Right lung (tissue), 5 donors: ENCODE results near the gene SNED1. TPM values are rescaled to one million over a fixed set of nuclear protein-coding genes. Genes with fewer than 3 reads are reported as not detected.

ENCODE experiments used
- DNase-seq, 2 donors: peaks; one replicate each; pipeline ENCODE4 v3.0.0-alpha.2; 2013
- polyA plus RNA-seq, 5 donors: library from polyadenylated mRNA; unstranded; fragments of 120-200 nt; gene quantifications; one replicate each; pipeline versions ENCODE4 v1.2.1 to v1.2.3, GENCODE V29; 2013; ENCODE audit warnings: inconsistent platforms in 1 of 5, low replicate concordance in 1 of 5; ENCODE audit not compliant: insufficient read length in 5 of 5, insufficient read depth in 1 of 5

Gene SNED1
- polyA plus RNA-seq, 5 donors: 40.8 to 60.3 (median 54.9) TPM

- DNase-seq: no peak
These were observed 108.8 kb downstream of the SNED1 start for GRCh38 chr2:241107031-241107783.

- DNase-seq: no peak
These were observed 110.1 kb downstream of the SNED1 start for GRCh38 chr2:241108271-241109209.

GRCh38 chr2:241109210-241110088 is 111.0 kb downstream of the SNED1 start:
- no peak for DNase-seq

GRCh38 chr2:241110089-241110606 is 111.7 kb downstream of the SNED1 start:
- DNase-seq: no peak

- DNase-seq: no peak
These were observed 112.4 kb downstream of the SNED1 start for GRCh38 chr2:241110607-241111439.

GRCh38 chr2:241111440-241111805 is 113.0 kb downstream of the SNED1 start:
- no peak for DNase-seq

GRCh38 chr2:241112046-241112445 is 113.6 kb downstream of the SNED1 start:
- DNase-seq: no peak

- no peak for DNase-seq
These were observed 114.2 kb downstream of the SNED1 start for GRCh38 chr2:241112592-241112991.

GRCh38 chr2:241114836-241115235 is 116.4 kb downstream of the SNED1 start:
- DNase-seq: no peak

GRCh38 chr2:241115361-241115760 is 116.9 kb downstream of the SNED1 start:
- no peak for DNase-seq

GRCh38 chr2:241116606-241117560 is 118.5 kb downstream of the SNED1 start:
- no peak for DNase-seq

GRCh38 chr2:241118737-241119505 is 120.5 kb downstream of the SNED1 start:
- no peak for DNase-seq

- DNase-seq: no peak
These were observed 122.0 kb downstream of the SNED1 start for GRCh38 chr2:241120440-241120839.

GRCh38 chr2:241121008-241121407 is 122.6 kb downstream of the SNED1 start:
- no peak for DNase-seq

- no peak for DNase-seq
These were observed 124.1 kb downstream of the SNED1 start for GRCh38 chr2:241122376-241123002.

- no peak for DNase-seq
These were observed 125.6 kb downstream of the SNED1 start for GRCh38 chr2:241123816-241124536.

GRCh38 chr2:241125626-241126025 is 127.2 kb downstream of the SNED1 start:
- DNase-seq: no peak
